Measurements from ENCODE around the gene CAST. TPM values are rescaled to one million over a fixed set of nuclear protein-coding genes. Genes with fewer than 3 reads are reported as not detected.

Gene CAST
- total RNA-seq, 1 donor from 2014 or later: 112 TPM

DNA sequence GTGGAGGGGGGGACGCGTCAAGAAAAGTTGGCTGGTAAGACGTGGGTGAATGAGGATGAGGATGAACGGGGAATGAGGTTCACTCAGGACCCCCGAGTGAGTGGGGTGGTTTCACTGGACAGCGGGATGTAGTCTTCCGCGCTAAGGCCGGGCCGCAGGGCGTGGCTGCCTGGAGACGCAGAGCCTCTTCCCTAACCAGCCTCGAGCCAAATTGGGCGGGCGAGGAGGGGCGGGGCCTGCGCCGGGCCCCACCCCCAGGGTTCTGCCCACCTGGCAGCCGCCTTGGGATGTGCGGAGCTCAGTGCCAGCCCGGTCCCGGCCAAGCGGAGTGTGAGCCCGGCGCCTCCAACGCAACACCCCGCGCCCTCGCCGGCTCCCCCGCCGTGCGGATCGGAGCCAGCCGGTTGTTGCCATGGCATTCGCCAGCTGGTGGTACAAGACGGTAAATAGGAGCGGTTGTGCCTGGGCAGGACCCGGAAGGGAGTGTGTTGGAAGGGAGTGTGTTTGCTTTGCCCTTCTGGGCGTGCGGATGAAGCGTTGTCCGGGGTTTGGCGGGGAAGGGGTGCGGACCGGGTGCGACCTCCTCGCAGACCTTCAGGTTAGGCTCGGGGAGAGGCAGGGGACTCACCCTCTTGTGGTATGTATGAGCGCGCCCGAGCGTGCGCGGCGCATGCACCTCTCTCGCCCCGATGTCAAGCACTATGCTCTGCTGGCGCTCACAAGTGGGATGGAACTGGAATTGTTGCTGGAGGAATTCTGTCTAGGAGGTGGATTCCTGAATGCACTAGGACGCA, 746 bp downstream of the CAST start:
- peaks cover 67% of the 10 kb centered on the region for H3K4me1 Mint-ChIP-seq (ENCODE audit: low read depth)
- DNase-seq (ENCODE audit: low spot score): peak; percentile 82
- H3K36me3 Mint-ChIP-seq (ENCODE audit: low read depth): peaks cover 6% of the 10 kb centered on the region
- H3K27ac Mint-ChIP-seq: peak overlapping the region; percentile 98
- intact Hi-C loops (cut with micrococcal nuclease): loop anchor here (1.0 to 5.0 kb wide), 14 partner anchors 24 to 1108 kb away; partner anchors contain the start of genes ARSK, ELL2, ERAP2 and GLRX
- H3K4me3 Mint-ChIP-seq: peak overlapping the region; percentile 98
- H3K27me3 Mint-ChIP-seq (ENCODE audit: insufficient read depth): peaks cover 11% of the 10 kb centered on the region
- no peaks in the 10 kb centered on the region for H3K9me3 Mint-ChIP-seq

- Mint-ChIP-seq H3K9me3 (no peaks in the 10 kb centered on the region), H3K4me3 (peak overlapping the region; percentile 98), H3K36me3 (ENCODE audit: low read depth) (peaks cover 8% of the 10 kb centered on the region), H3K27me3 (ENCODE audit: insufficient read depth) (peaks cover 6% of the 10 kb centered on the region), H3K4me1 (ENCODE audit: low read depth) (peaks cover 63% of the 10 kb centered on the region), H3K27ac (peak overlapping the region; percentile 98)
- no peak for DNase-seq (ENCODE audit: low spot score)
- intact Hi-C loops (cut with micrococcal nuclease): loop anchor here (2.0 to 5.0 kb wide), 10 partner anchors 23 to 1109 kb away; partner anchors contain the start of genes ARSK, ELL2, ERAP2 and RIOK2
Measured at GRCh38 chr5:96663608-96664007, 1.4 kb downstream of the CAST start.

DNA sequence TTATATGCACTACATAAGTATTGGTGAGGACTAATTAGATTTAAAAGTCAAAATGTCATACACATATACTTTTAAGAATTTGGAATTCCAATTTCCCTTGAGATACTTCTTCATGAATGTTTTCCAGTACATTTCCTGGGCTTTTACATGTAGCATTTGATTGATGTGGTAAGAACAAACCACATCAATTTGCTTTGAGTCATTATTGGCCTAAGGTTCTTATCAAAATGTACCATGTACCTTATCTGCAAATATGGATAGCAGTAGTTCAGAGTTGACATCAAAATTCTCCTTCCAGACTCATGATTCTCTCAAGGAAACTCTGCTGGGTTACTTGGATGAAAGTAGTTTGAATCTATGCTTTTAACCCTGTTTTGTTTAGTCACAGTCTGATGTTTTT, 2.5 kb downstream of the CAST start:
- DNase-seq (ENCODE audit: low spot score): no peak
- no peak overlapping the region for H3K27ac Mint-ChIP-seq
- peaks cover 63% of the 10 kb centered on the region for H3K4me1 Mint-ChIP-seq (ENCODE audit: low read depth)
- H3K9me3 Mint-ChIP-seq: no peaks in the 10 kb centered on the region
- peaks cover 3% of the 10 kb centered on the region for H3K27me3 Mint-ChIP-seq (ENCODE audit: insufficient read depth)
- no peak overlapping the region for H3K4me3 Mint-ChIP-seq
- intact Hi-C loops (cut with micrococcal nuclease): loop anchor here (5.0 kb wide), 5 partner anchors 213 to 947 kb away; partner anchors contain the start of gene ERAP2
- H3K36me3 Mint-ChIP-seq (ENCODE audit: low read depth): peaks cover 10% of the 10 kb centered on the region

DNA sequence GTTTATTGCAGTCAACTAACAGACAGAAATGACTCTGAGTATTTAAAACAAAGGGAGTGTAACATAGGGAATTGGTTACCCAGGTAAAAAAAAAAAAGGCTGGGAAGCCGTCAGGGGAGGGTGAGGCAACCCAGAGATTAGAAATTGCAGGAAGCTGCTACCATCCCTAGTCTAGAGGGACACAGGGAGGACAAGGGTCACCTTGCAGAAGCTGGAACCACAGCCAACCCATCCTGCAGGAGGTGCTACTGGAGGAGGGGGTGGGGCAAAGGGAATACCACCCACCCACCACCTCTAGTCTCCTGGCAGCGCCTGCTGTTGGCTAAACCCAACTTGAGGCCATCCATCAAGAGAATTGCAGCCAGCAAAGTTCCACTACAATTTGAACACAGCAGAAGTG, 6.5 kb downstream of the CAST start:
- H3K27me3 Mint-ChIP-seq (ENCODE audit: insufficient read depth): no peaks in the 10 kb centered on the region
- H3K9me3 Mint-ChIP-seq: no peaks in the 10 kb centered on the region
- H3K27ac Mint-ChIP-seq: no peak overlapping the region
- H3K4me1 Mint-ChIP-seq (ENCODE audit: low read depth): peaks cover 33% of the 10 kb centered on the region
- no peak for DNase-seq (ENCODE audit: low spot score)
- H3K36me3 Mint-ChIP-seq (ENCODE audit: low read depth): peaks cover 13% of the 10 kb centered on the region
- intact Hi-C loops (cut with micrococcal nuclease): no loop called here
- H3K4me3 Mint-ChIP-seq: no peak overlapping the region

- peaks cover 21% of the 10 kb centered on the region for H3K4me1 Mint-ChIP-seq (ENCODE audit: low read depth)
Measured at GRCh38 chr5:96669909-96670308, 7.7 kb downstream of the CAST start.

GRCh38 chr5:96671441-96671840, 9.3 kb downstream of the CAST start:
- peaks cover 7% of the 10 kb centered on the region for H3K4me1 Mint-ChIP-seq (ENCODE audit: low read depth)
- no peak overlapping the region for H3K27ac Mint-ChIP-seq
- no peaks in the 10 kb centered on the region for H3K27me3 Mint-ChIP-seq (ENCODE audit: insufficient read depth)

More at GRCh38 chr5:96669909-96670308, 7.7 kb downstream of the CAST start:
- Mint-ChIP-seq H3K4me3 (no peak overlapping the region), H3K36me3 (ENCODE audit: low read depth) (peaks cover 13% of the 10 kb centered on the region), H3K9me3 (no peaks in the 10 kb centered on the region), H3K27ac (no peak overlapping the region), H3K27me3 (ENCODE audit: insufficient read depth) (no peaks in the 10 kb centered on the region)
- no peak for DNase-seq (ENCODE audit: low spot score)
- intact Hi-C loops (cut with micrococcal nuclease): no loop called here

DNA sequence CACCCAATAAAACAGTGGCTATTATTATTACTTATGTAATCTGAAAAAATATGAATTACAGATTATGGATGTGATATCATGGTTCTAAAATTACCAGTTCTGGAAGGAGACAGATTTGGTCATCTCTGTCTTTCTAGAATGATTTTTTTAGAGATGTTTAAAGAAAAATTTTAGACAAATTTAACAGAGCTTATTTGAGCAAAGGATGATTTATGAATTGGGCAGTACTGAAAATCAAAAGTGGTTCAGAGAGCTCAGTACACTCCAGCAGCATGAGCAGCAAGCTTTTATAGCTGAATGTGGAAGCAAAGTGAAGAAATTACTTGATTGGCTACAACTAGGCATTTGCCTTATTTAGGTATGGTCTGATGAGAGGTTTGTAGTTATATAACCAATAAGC, 11.0 kb downstream of the CAST start:
- Mint-ChIP-seq H3K36me3 (ENCODE audit: low read depth) (peaks cover 23% of the 10 kb centered on the region), H3K9me3 (no peaks in the 10 kb centered on the region), H3K27ac (no peak overlapping the region), H3K4me1 (ENCODE audit: low read depth) (no peaks in the 10 kb centered on the region), H3K4me3 (no peak overlapping the region), H3K27me3 (ENCODE audit: insufficient read depth) (no peaks in the 10 kb centered on the region)
- no peak for DNase-seq (ENCODE audit: low spot score)
- intact Hi-C loops (cut with micrococcal nuclease): no loop called here

More at GRCh38 chr5:96671441-96671840, 9.3 kb downstream of the CAST start:
- Mint-ChIP-seq H3K36me3 (ENCODE audit: low read depth) (peaks cover 18% of the 10 kb centered on the region), H3K9me3 (no peaks in the 10 kb centered on the region), H3K4me3 (no peak overlapping the region)
- DNase-seq (ENCODE audit: low spot score): no peak
- intact Hi-C loops (cut with micrococcal nuclease): no loop called here

- no peaks in the 10 kb centered on the region for H3K9me3 Mint-ChIP-seq
- H3K27ac Mint-ChIP-seq: no peak overlapping the region
- intact Hi-C loops (cut with micrococcal nuclease): no loop called here
- H3K36me3 Mint-ChIP-seq (ENCODE audit: low read depth): peaks cover 33% of the 10 kb centered on the region
- H3K4me1 Mint-ChIP-seq (ENCODE audit: low read depth): peaks cover 5% of the 10 kb centered on the region
- H3K4me3 Mint-ChIP-seq: no peak overlapping the region
- DNase-seq (ENCODE audit: low spot score): no peak
- H3K27me3 Mint-ChIP-seq (ENCODE audit: insufficient read depth): no peaks in the 10 kb centered on the region
Measured at GRCh38 chr5:96675882-96676281, 13.7 kb downstream of the CAST start.

- Mint-ChIP-seq H3K4me1 (ENCODE audit: low read depth) (peaks cover 11% of the 10 kb centered on the region), H3K36me3 (ENCODE audit: low read depth) (peaks cover 27% of the 10 kb centered on the region), H3K9me3 (no peaks in the 10 kb centered on the region), H3K27me3 (ENCODE audit: insufficient read depth) (no peaks in the 10 kb centered on the region), H3K27ac (no peak overlapping the region), H3K4me3 (no peak overlapping the region)
- DNase-seq (ENCODE audit: low spot score): no peak
- intact Hi-C loops (cut with micrococcal nuclease): no loop called here
Measured at GRCh38 chr5:96677496-96677895, 15.3 kb downstream of the CAST start.

DNA sequence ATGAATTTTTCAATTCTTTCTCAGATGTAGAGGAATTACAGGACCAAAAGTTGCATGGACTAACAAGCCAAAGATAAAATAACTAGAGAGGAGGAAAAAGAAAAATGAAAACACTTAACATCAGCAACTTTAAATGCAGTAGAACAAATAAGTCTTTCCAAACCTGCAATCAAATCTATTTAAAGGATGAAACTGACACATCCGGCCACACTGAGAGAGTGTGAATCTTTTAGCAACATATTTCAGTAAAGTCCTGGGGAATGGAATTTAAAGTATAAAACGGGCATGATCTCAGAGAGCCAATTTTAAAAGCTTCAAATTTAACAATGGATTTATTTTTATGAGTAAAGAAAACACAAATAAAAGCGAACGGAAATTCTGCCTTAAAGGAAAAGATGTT, 17.1 kb downstream of the CAST start:
- Mint-ChIP-seq H3K36me3 (ENCODE audit: low read depth) (peaks cover 30% of the 10 kb centered on the region), H3K9me3 (no peaks in the 10 kb centered on the region), H3K4me1 (ENCODE audit: low read depth) (peaks cover 17% of the 10 kb centered on the region), H3K27ac (peak overlapping the region; percentile 48), H3K27me3 (ENCODE audit: insufficient read depth) (no peaks in the 10 kb centered on the region), H3K4me3 (no peak overlapping the region)
- no peak for DNase-seq (ENCODE audit: low spot score)
- intact Hi-C loops (cut with micrococcal nuclease): no loop called here

DNA sequence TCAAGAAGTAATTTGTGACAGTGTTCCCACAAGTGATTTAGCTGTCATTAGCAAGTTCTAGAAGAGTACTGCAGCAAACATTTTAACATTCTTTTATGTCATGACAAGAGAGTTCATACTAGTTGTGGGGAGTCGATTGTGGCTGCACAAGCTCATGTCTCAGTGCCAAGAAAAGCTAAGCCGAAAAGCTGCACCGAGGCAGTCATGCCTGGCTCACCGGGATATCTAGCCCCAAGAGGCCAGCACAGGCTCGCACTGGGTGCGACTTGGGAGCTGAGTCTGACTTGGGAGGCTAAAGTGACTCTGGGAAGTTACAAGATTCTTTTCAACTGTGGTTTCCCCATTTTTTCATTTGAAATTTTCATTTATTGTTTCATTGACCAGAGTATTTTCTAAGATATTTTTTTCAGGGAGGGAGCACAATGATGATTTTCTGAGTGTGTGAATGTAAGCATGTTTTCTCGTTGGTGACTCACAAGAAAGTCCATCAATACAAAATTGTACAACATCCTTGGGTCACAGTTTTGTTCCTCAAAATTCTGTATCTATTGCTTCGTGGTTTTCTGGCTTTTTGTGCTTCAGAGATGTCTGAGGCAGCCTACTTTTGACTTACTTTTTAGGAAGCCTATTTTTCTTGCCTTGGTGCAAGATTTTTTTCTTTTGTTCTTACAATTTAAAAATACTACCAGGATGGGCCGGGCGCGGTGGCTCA, 18.7 kb downstream of the CAST start:
- H3K27me3 Mint-ChIP-seq (ENCODE audit: insufficient read depth): no peaks in the 10 kb centered on the region
- intact Hi-C loops (cut with micrococcal nuclease): no loop called here
- H3K9me3 Mint-ChIP-seq: no peaks in the 10 kb centered on the region
- H3K4me1 Mint-ChIP-seq (ENCODE audit: low read depth): peaks cover 17% of the 10 kb centered on the region
- H3K27ac Mint-ChIP-seq: no peak overlapping the region
- DNase-seq (ENCODE audit: low spot score): no peak
- H3K4me3 Mint-ChIP-seq: no peak overlapping the region
- H3K36me3 Mint-ChIP-seq (ENCODE audit: low read depth): peaks cover 31% of the 10 kb centered on the region

- DNase-seq (ENCODE audit: low spot score): no peak
- H3K27me3 Mint-ChIP-seq (ENCODE audit: insufficient read depth): no peaks in the 10 kb centered on the region
Measured at GRCh38 chr5:96683392-96683791, 21.2 kb downstream of the CAST start.

GRCh38 chr5:96683810-96684209, 21.6 kb downstream of the CAST start:
- Mint-ChIP-seq H3K36me3 (ENCODE audit: low read depth) (peaks cover 19% of the 10 kb centered on the region), H3K27ac (no peak overlapping the region)
- intact Hi-C loops (cut with micrococcal nuclease): no loop called here

More at GRCh38 chr5:96683392-96683791, 21.2 kb downstream of the CAST start:
- intact Hi-C loops (cut with micrococcal nuclease): no loop called here
- peaks cover 20% of the 10 kb centered on the region for H3K36me3 Mint-ChIP-seq (ENCODE audit: low read depth)
- peaks cover 29% of the 10 kb centered on the region for H3K4me1 Mint-ChIP-seq (ENCODE audit: low read depth)
- H3K27ac Mint-ChIP-seq: no peak overlapping the region
- H3K9me3 Mint-ChIP-seq: no peaks in the 10 kb centered on the region
- H3K4me3 Mint-ChIP-seq: no peak overlapping the region

More at GRCh38 chr5:96683810-96684209, 21.6 kb downstream of the CAST start:
- H3K27me3 Mint-ChIP-seq (ENCODE audit: insufficient read depth): no peaks in the 10 kb centered on the region
- peaks cover 29% of the 10 kb centered on the region for H3K4me1 Mint-ChIP-seq (ENCODE audit: low read depth)
- H3K4me3 Mint-ChIP-seq: no peak overlapping the region
- H3K9me3 Mint-ChIP-seq: no peaks in the 10 kb centered on the region
- DNase-seq (ENCODE audit: low spot score): no peak
